AG09309 (cell line): ENCODE results near the gene THSD4.
"Not testable (repeated sequence)": the region's sequence is repeated elsewhere in the genome, so short reads cannot be mapped to it uniquely, and the experiment has no call there.

Experiments
- DNase-seq: peaks from one replicate; pipeline ENCODE4 v3.0.0-alpha.2; 2010; ENCODE audit warnings: low read depth
- H3K4me3 ChIP-seq: 2 replicates; pipeline ENCODE4 v1.5.1; 2011; ENCODE audit warnings: mild to moderate bottlenecking, low read depth, low read length, moderate library complexity; ENCODE audit not compliant: control insufficient read depth
- CTCF ChIP-seq: IDR thresholded peaks from 2 replicates; pipeline ENCODE4 v1.5.1; 2011; ENCODE audit warnings: mild to moderate bottlenecking, low read depth, low read length, inconsistent platforms; ENCODE audit not compliant: insufficient read depth, control insufficient read depth; ENCODE audit errors: missing control alignments

THSD4 gene

GRCh38 chr15:71261909-71262308 lies 146.6 kb downstream of the THSD4 start:
- no peak for TF ChIP-seq CTCF
- no peak overlapping the region for H3K4me3 ChIP-seq
- peak; percentile 27 for DNase-seq

GRCh38 chr15:71262599-71262998 lies 147.3 kb downstream of the THSD4 start:
- no peak for TF ChIP-seq CTCF
- DNase-seq = no peak
- no peak overlapping the region for H3K4me3 ChIP-seq

- not testable (repeated sequence) for H3K4me3 ChIP-seq, DNase-seq
Measured at GRCh38 chr15:71265606-71266005, 150.3 kb downstream of the THSD4 start.

- DNase-seq = no peak
- TF ChIP-seq CTCF = no peak
- no peak overlapping the region for H3K4me3 ChIP-seq
Measured at GRCh38 chr15:71271327-71271726, 156.1 kb downstream of the THSD4 start.

GRCh38 chr15:71272932-71273331 lies 157.7 kb downstream of the THSD4 start:
- DNase-seq = no peak
- H3K4me3 ChIP-seq = no peak overlapping the region
- TF ChIP-seq CTCF = no peak

- H3K4me3 ChIP-seq = no peak overlapping the region
- no peak for TF ChIP-seq CTCF
- no peak for DNase-seq
Measured at GRCh38 chr15:71273731-71274447, 158.6 kb downstream of the THSD4 start.

GRCh38 chr15:71274448-71274798 lies 159.2 kb downstream of the THSD4 start:
- H3K4me3 ChIP-seq = no peak overlapping the region
- TF ChIP-seq CTCF = no peak
- no peak for DNase-seq
